OCI-LY7 (cell line): ENCODE data around the gene CCDC102A.
"Not testable (repeated sequence)": the region's sequence is repeated elsewhere in the genome, so short reads cannot be mapped to it uniquely, and the experiment has no call there.

Experiments
- EZH2phosphoT487 ChIP-seq: fragments of 200-600 bp; sonication (generic); IDR thresholded peaks from 2 replicates; pipeline ENCODE4 v1.6.1; 2018; ENCODE audit warnings: low read depth, borderline replicate concordance, mild to moderate bottlenecking, mixed run types, antibody characterized with exemption, low read length, moderate library complexity, mixed read lengths
- TF ChIP-seq, protein P1 (sequence below): fragments of 200-600 bp; sonication (generic); conservative IDR thresholded peaks from 2 replicates; pipeline ENCODE4 v1.5.1; 2014; ENCODE audit warnings: mild to moderate bottlenecking, antibody characterized with exemption, low read length, moderate library complexity, mixed read lengths

DNA sequence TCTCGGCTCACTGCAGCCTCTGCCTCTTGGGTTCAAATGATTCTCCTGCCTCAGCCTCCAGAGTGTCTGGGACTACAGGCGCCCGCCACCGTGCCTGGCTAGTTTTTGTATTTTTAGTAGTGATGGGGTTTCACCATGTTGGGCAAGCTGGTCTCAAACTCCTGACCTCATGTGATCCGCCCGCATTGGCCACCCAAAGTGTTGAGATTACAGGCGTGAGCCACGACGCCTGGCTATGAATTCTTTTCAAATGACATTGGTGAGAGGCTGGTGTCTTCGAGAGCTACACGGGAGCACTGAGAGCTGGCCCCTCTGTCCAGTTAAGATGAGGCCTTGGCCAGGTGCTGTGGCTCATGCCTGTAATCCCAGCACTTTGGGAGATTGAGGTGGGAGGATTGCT lies 36.4 kb downstream of the CCDC102A start:
- TF ChIP-seq, protein P1, sequence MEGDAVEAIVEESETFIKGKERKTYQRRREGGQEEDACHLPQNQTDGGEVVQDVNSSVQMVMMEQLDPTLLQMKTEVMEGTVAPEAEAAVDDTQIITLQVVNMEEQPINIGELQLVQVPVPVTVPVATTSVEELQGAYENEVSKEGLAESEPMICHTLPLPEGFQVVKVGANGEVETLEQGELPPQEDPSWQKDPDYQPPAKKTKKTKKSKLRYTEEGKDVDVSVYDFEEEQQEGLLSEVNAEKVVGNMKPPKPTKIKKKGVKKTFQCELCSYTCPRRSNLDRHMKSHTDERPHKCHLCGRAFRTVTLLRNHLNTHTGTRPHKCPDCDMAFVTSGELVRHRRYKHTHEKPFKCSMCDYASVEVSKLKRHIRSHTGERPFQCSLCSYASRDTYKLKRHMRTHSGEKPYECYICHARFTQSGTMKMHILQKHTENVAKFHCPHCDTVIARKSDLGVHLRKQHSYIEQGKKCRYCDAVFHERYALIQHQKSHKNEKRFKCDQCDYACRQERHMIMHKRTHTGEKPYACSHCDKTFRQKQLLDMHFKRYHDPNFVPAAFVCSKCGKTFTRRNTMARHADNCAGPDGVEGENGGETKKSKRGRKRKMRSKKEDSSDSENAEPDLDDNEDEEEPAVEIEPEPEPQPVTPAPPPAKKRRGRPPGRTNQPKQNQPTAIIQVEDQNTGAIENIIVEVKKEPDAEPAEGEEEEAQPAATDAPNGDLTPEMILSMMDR: not testable (repeated sequence)
- TF ChIP-seq EZH2phosphoT487: not testable (repeated sequence)
